HG03520 (cell line): Measurements from ENCODE around the gene ZNF575.

Source experiments
- ATAC-seq: cut with Tn5 transposase; IDR thresholded peaks from one replicate; pipeline ENCODE4 v1.9.1; 2021; ENCODE audit warnings: mild to moderate bottlenecking, moderate library complexity; ENCODE audit not compliant: unreplicated experiment

The ZNF575 gene

DNA sequence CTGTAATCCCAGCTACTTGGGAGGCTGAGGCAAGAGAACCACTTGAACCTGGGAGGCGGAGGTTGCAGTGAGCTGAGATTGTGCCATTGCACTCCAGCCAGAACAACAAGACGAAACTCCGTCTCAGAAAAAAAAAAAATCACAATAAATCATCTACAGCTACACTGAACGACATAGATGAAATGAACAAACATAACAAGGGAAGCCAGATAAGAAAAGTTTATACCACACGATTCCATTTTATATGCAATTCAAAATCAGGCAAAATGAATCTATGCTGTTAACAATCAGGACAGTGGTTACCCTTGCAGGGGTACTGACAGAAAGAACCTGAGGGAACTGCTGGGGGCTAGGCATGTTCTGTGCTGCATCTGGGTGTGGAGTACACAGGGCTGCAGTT is 36.7 kb downstream of the ZNF575 start:
- no peak for ATAC-seq

DNA sequence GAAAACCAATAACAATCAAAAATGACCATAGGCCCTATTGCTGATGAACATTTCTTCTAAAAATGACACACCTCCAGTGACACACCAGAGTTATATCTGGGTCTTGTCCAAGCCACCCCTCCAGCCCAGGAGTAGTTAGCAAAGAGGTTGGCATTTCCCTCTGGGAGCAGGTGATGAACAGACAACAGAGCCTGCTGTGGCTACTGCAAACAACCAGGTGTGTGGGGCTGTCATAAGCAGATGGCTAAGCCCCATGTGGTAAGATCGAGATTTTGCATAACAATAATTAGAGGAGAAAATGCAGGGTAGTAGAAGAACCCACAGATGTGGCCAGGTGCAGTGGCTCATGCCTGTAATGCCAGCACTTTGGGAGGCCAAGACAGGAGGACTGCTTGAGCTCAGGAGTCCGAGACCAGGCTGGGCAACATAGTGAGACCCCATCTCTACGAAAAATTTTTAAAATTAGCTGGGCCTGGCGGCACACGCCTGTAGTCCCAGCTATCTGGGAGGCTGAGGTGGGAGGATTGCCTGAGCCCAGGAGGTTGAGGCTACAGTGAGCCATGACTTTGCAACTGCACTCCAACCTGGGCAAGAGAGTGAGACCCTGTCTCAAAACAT is 37.3 kb downstream of the ZNF575 start:
- ATAC-seq, result no peak

DNA sequence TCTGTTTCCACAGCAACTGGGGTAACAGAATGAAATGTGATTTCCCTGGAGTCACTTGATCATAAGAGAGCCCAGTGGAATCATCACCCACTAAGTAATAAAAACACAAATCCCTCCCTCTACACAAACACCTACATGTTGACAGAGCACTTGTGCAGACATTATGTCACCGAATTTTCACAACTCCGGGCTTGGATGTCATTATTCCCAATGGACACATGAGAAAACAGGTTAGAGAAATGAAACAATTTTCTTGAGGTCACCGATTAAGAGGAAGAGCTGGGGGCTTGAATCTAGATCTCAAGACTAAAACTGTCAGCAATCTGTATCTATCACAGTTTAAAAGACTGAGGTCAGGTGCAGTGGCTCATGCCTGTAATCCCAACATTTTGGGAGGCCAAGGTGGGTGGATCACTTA is 39.2 kb downstream of the ZNF575 start:
- ATAC-seq, result no peak

DNA sequence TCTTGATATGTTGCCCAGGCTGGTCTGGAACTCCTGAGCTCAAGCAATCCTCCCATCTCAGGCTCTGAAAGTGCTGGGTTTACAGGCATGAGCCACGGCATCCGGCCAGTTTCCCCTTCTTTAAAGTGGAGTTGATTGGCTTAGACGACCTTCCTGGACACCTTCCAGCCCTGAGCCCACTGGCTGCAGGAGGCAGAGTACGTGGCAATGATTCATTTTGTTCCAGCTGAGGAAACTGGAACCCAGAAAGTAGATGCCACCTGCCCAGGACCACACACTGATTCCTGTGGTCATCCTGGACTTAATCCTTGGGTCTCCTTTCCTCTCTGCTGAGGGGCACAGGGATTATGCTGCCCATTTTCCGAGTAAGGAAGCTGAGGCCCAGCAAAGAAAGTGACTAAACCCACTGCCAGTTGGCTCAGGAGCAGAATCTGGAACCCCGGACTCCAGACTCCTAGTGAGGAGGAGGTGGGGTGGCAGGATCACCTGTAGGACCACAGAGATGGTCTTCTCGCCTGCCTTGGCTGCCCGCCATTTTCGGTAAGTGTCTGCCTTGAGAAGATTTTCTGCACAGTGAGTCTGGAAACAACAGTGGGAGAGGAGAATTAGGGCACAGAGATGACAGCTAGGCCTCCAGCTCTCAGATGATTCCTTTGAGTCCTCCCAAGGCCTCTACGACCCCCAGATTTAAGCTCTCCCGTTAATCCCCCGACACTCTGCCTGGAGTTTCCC is 41.6 kb downstream of the ZNF575 start:
- ATAC-seq, result no peak

DNA sequence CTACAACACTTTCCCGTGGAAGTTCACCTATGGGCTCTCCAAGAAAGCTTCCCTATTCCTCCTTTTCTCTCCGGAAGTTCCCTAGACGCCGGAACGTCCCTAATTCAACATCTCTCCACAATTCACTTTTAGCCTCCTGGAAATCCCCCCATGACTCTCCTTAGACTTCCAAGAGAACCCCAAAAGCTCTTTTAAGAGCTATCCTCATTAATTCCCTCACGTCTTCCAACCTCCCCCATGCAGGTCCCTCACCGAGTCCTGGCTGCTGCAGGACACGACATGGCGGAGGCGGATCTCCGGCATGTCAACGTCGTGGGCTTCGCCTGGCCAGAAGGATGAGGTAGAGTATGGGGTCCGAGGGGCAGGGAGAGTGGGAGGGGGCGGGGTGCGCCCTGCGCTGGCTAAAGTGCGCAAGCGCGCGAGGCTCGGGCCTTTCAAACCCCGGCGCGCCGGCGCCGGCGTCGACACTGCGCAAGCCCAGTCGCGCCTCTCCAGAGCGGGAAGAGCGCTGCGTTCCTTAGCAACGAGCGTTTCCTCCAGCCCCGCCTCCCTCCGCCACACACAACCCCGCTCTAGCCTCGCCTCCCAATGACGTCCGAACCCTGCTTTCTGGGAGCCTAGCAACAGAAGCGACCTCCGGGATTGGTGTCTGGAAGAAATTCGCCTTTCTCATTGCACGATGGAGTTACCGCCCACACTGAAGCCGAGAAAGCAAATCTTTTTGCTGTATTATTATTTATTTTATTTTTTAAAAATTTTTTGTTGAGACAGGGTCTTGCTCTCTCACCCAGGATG is 42.4 kb downstream of the ZNF575 start, which contains the start of the genes PINLYP and XRCC1:
Gene PINLYP, plus strand, starts transcription at position 646 of the 795 bp plus-strand sequence. CDS start 1,391 bp downstream, outside the sequence.
Gene XRCC1, minus strand, starts transcription at position 372 of the 795 bp plus-strand sequence. Its CDS starts 69 bp downstream, at position 303.
- ATAC-seq, result peak; percentile 94

DNA sequence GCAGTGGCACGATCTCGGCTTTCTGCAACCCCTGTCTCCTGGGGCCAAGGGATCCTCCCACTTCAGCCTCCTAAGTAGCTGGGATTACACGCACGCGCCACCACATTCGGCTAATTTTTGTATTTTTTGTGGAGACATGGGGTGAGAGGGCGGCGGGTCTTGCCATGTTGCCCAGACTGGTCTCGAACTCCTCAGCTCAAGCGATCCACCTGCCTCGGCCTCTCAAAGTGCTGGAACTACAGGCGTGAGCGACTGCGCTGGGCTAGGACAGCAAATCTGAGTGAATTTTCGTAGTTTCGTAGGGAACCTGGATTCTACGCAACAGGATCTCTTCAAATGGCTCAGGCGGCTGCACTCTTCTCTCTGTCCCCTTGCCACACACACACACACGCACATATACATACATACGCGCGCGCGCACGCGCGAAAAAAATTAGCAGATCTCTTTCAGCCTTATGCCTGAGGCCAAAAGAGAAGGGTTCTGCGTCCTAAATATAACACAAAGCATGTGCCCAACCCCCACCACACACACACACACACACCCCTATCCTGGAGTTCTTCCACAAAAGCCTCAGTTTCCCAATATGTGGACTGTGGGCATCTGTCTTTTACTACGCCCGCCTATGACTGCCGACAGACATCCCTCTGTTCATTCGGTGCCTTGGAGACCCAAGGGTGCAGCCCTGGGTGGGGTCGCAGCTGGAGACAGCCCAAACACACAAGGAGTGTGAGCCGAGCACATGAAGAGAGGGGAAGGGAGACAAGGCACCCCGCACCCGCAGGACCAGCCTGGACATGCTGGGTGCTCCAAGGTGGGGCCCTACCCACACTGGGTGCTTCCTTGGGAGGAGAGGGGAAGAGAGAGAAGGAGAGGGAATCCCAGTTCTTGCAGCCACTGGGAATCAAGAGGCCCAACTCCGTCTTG is 43.2 kb downstream of the ZNF575 start:
- ATAC-seq, result no peak

DNA sequence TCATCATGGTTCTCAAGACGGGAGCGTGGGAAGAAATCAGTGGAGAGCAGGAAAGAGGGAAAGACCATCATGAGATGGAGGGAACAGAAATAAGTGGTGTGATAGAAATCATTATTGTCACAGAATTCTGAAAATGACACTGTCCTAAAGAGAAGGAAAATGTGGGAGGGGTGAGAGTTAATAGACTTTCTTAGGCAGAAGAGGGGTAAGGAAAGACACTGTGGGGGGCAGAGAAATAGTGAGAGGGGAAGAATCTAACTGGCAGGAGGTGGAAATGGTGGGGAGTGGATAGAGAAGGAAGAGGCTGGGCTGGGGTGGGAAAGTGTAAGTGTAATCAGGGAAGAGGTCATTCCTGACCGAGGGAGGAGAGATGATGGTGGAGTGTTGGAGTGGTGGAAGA is 45.8 kb downstream of the ZNF575 start:
- no peak for ATAC-seq

DNA sequence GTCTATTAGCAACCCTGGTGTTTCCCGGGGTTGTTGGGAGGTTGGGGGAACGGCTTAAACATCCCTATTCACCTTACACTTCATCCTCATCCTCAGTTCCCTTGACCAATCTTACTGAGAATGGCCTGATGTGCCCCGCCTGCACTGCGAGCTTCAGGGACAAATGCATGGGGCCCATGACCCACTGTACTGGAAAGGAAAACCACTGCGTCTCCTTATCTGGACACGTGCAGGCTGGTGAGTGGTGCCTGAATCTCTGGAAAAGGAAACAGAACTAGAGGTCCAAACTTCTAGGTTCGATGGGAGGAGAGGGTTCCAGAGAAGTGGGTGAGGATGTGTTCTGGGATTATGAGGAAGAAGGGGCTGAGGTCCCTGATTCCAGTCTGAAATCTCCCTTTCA is 48.5 kb downstream of the ZNF575 start:
- no peak for ATAC-seq

DNA sequence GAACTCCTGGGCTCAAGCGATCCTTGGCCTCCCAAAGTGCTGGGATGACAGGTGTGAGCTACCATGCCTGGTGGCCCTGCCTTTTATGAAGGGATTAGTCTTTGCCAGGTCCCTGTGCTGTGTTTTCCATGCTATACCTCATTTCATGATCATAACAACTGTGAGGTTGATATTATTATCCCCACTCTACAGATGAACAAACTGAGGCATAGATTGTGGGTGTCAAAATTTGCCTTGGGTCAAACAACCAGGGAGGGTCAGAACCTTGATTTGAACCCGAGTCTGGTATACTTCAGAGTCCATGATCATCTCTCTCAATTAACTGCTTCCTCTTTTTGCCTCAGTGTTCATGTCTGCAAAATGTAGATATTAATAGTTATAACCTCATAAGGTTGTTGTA is 49.5 kb downstream of the ZNF575 start:
- ATAC-seq, result no peak

DNA sequence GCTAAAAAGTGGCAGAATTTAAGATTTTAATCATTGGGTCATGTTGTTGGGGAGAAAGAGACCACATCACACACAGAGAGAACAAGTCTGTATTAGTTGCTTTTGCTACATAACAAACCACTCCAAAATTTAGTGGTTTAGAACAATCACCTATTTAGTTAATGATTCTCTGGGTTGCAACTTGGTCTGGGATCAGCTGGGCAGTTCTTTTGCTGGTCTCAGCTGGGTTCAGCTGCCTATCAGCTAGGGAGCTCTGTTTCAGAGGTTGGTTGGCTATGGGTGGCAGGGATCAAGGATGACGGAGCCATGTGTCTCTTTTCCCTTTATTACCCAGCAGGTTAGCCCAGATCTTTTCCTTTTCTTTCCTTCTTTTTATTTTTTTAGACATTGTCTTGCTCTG is 51.5 kb downstream of the ZNF575 start:
- no peak for ATAC-seq
